Head of caudate nucleus (tissue), 42 donors: ENCODE data around the gene ULK4.
"Not testable (repeated sequence)": the region's sequence is repeated elsewhere in the genome, so short reads cannot be mapped to it uniquely, and the experiment has no call there.

Source experiments
- DNase-seq, 42 donors: peaks; one replicate each; pipeline versions ENCODE4 v3.0.0 to v3.0.0-alpha.2; 2020 to 2021; ENCODE audit warnings: mixed read lengths in 7 of 42
- intact Hi-C: fragments of 100-400 bp; cut with DNase I; formaldehyde crosslinking; loops from one replicate; pipeline ENCODE4 v1.15.0; 2022

Gene ULK4

DNA sequence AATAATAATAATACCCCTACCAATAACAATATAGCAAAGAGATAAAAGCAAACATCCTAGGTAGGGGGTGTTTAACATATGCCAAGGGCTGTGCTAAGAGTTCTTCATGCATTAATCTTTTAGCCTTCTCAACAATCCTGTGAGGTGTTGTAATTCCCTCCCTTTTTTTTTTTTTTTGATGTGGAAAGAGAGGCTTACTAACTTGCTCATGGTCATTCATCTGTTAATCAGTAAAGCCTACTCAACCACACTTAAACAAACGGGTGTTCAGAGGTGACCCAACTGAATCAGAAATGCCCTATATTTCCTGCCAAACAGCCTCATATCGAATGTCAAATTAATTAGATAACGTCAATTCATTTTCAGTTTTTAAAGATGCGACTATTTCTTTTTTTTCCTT lies 530.5 kb downstream of the ULK4 start:
- DNase-seq, result no peak
- intact Hi-C loops, result no loop called here

DNA sequence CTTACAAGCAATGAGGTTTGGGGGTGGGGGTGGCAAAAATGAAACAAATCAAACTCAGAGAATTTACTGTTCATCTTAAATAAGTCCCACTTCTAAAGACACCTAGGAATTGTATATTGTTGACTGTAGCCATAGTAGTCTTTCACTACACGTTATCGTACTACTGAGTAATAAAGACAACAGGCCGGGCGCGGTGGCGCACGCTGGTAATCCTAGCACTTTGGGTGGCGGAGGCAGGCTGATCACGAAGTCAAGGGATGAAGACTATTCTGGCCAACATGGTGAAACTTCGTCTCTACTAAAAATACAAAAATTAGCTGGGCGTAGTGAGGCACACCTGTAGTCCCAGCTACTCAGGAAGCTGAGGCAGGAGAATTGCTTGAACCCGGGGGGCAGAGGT lies 531.0 kb downstream of the ULK4 start:
- intact Hi-C loops, result no loop called here
- no peak for DNase-seq

DNA sequence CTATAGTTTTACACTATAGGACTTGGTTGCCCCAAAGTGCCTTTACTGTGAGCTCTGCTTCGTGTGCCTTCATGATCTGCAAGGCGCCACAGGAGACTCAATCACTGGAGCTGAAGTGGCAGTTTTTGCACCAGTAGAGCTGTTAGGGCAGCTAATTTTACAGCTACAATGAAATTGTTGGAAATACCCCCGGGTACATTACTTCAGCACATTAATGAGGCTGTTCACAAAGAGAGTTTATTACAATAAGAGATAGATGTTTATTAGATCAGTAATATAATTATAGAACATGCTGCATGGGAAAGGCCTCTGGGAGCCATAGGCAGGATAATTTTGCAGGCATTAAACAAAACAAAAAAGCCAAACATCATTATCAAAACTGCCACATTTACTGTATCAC lies 531.5 kb downstream of the ULK4 start:
- DNase-seq, result no peak
- intact Hi-C loops, result no loop called here

DNA sequence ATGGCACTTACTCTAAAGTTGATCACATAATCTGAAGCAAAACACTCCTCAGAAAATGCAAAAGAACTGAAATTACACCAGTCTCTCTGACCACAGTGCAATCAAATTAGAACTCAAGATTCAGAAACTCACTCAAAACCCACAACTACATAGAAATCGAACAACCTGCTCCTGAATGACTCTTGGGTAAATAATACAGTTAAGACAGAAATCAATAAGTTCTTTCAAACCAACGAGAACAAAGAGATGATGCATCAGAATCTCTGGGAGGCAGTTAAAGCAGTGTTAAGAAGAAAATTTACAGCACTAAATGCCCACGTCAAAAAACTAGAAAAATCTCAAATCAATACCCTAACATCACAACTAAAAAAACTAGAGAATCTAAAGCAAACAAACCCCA lies 535.4 kb downstream of the ULK4 start:
- intact Hi-C loops, result no loop called here
- no peak for DNase-seq

DNA sequence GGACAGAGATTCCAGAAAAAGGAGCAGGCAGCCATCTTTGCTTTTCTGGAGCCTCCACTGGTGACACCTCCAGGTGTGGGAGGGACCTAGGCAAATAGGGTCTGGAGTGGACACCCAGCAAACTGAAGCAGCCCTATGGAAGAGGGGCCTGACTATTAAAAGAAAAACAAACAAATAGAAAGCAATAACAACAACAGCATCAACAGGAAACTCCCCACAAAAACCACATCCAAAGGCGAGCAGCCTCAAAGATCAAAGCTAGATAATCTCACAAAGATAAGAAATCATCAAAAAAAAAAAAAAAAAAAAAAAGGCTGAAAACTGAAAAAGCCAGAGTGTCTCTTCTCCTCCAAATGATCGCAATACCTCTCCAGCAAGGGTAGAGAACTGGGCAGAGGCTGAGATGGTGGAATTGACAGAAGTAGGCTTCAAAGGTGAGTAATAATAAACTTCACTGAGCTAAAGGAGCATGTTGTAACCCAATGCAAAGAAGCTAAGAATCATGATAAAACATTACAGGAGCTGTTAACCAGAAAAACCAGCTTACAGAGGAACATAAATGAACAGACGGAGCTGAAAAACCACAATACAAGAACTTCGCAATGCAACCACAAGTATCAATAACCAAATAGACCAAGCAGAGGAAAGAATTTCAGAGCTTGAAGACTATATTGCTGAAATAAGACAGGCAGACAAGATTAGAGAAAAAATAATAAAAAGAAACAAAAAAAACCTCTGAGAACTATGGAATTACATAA lies 537.2 kb downstream of the ULK4 start:
- intact Hi-C loops, result no loop called here
- no peak for DNase-seq

DNA sequence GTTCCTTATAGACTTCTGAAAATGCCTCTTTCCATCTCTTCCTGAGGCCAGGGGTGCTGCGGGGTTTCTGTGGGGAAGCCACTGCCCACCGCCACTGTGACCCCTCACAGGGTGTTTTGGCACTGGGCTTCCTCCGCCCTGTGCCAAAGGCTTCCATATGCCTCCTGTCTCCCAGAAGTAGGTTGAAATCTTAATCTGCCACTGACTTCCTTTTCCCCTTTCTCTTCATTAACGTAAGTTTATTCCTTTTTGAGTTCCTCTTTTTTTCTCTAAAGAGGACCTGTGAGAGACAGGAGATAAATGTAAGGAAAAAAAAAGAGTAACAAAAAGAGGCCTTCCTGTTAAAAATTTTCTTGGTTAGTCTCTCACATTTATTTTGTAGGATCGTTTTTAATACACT lies 542.1 kb downstream of the ULK4 start:
- DNase-seq, result no peak
- intact Hi-C loops, result no loop called here

DNA sequence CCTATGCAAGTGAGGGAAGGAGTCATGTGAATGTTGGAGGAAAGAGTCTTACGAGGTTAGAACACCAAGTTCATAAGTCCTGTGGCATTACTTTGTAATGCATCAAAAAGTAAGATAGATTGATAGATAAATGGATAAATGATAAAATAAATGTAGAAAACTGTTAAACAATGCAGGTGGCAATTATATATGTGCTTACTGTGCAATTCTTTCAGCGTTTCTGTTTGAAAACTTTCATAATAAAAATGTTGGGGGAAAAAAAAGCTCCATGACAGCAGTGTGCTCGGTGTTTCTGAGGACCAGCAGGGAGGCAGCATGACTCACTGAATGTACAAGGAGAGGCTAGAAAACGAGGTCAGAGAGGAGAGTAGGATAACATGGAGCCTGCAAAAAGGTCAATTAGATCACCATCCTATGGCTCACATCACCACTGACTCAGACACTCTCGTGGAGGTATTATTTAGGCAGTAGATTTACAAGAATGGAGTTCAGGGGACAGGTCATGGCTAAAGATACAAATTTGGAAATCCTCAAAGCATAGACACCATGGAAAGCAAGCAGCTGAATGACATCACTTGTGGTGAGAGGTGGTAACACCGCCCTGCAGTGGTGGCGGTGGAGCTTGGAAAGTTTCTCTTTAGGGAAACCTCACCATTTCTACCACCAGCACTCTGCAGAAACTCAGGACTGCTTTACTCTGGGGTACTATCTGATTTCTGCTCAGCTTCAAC lies 542.8 kb downstream of the ULK4 start:
- intact Hi-C loops, result no loop called here
- DNase-seq, result no peak

DNA sequence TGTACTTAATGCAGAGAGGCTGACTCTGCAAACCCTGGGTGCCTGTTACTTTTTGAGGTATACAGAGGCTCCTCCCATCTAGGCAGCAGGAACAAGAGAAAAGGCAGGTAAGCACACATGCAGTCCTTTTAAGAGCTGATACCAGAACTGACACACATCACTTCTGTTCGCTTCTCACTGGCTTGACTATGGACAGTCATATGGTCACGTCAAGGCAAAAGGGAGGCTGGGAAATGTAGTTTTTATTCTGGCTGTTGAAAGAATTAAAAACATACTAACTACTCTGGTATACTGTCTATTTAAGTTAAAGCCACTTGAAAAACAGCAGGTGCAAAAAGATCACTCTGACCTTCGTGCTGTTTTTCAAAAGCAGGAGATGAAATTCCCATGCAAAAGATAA lies 544.3 kb downstream of the ULK4 start:
- intact Hi-C loops, result no loop called here

DNA sequence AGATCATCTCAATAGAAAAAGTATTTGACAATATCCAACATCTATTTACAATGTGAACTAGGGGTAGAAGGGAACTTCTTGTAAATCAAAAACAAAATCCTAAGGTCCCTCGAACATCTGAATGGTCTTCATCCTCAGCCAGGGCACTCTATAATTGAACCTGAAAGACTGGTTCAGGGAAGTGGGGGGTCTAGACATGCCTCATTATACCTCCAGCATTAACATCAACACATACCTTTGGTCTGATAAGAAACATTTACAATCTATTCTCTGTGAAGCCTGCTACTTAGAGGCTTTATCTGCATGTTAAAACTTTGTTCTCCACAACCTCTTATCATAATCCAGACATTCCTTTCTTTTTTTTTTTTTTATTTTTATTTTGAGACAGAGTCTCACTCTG lies 550.8 kb downstream of the ULK4 start:
- intact Hi-C loops, result no loop called here

More for the DNA sequence above, 544.3 kb downstream of the ULK4 start:
- no peak for DNase-seq

DNA sequence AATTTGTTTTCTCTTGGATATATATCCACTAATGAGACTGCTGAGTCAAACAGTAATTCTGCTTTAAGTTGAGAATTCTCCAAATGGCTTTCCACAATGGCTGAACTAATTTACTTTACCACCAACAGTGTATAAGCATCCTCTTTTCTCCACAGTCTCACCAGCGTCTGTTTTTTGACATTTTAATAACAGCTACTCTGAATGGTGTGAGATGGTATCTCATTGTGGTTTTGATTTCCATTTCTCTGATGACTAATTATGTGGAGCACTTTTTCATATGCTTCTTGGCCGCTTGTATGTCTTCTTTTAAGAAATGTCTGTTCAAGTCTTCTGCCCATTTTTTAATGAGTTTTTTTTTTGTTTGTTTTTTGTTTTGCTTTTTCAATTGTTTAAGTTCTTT lies 556.4 kb downstream of the ULK4 start:
- DNase-seq, result no peak
- intact Hi-C loops, result no loop called here

More for the DNA sequence above, 550.8 kb downstream of the ULK4 start:
- no peak for DNase-seq

DNA sequence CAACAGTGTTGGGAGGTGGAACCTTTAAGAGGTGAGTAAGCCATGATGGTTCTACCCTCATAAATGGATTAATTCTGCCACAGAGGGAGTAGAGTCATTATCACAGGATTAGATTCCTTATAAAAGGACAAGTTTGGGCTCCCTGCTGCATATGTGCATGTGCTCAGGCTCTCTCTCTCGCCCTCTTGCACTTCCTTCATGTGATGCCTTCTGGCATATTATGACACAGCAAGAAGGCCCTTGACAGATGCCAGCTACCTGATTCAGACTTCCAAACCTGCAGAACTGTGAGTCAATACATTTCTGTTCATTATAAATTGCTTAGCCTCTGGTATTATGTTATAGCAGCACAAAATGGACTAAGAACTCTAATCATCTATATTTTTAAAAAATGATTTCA lies 557.3 kb downstream of the ULK4 start:
- intact Hi-C loops, result no loop called here
- DNase-seq, result no peak

DNA sequence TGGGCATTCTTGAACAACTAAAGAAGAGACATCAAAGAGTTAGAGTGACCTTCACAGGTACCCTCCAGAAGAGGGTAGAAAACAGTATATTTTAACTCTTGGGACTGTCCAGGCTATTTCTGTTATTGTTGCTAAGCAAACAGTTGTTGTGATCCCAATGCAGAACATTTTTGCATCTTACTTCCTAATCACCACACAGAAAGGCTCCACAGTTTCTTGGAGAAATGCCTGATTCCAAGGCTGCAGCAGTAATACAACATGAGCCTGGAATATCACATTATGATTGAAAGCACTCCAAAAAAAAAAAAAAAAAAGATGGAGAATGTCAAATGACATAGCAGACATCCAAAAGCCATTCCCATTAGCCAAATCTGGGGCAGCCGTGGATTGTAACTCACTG lies 567.0 kb downstream of the ULK4 start:
- intact Hi-C loops, result no loop called here
- DNase-seq, result no peak

DNA sequence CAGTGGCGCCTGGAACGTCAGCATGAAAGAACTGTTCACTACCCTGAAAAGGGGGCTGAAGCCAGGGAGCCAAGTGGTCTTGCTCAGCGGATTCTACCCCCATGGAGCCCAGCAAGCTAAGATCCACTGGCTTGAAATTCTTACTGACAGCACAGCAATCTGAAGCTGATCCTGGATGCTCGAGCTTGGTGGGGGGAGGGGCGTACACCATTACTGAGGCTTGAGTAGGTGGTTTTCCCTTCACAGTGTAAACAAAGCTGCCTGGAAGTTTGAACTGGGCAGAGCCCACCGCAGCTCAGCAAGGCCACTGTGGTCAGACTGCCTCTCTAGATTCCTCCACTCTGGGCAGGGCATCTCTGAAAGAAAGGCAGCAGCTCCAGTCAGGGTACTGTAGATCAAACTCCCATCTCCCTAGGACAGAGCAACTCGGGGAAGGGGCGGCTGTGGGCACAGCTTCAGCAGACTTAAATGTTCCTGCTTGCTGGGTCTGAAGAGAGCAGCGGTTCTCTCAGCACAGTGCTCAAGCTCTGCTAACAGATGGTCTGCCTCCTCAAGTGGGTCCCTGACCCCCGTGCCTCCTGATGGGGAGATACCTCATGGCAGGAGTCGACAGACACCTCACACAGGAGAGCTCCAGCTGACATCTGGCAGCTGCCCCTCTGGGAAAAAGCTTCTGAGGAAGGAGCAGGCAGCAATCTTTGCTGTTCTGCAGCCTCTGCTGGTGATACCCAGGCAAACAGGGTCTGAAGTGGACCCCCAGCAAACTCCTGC lies 591.0 kb downstream of the ULK4 start:
- intact Hi-C loops, DNase-seq: not testable (repeated sequence)

DNA sequence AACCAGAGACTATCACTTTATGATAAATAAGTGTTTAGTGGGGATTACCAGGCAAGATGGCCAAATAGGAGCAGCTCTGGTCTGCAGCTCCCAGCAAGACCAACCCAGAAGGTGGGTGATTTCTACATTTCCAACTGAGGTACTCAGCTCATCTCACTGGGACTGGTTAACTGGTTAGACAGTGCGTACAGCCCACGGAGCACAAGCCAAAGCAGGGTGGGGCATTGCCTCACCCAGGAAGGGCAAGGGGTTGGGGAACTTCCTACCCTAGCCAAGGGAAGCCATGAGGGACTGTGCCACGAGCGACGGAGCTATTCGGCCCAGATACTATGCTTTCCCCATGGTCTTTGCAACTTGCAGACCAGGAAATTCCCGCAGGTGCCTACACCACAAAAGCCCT lies 591.6 kb downstream of the ULK4 start:
- intact Hi-C loops, result no loop called here

DNA sequence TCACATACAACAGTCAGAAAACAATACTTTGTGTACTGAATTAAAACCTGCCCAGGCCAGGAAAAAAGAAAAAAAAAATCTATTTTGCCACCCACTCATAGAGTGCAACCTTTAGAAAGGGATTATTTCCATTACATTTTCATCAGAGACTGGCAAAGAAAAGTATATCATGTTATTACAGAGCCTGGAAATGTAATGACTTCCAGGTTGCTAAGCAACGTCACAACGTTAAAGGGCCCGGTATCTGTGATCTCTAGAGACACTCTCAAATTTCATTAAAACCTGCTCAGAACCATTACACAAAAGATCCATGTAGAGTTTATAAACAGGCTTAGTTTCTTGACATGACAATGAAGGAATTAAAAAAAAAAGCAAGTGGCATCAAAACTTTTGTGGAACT lies 592.1 kb downstream of the ULK4 start:
- DNase-seq, result no peak

More for the DNA sequence above, 591.6 kb downstream of the ULK4 start:
- DNase-seq, result no peak

DNA sequence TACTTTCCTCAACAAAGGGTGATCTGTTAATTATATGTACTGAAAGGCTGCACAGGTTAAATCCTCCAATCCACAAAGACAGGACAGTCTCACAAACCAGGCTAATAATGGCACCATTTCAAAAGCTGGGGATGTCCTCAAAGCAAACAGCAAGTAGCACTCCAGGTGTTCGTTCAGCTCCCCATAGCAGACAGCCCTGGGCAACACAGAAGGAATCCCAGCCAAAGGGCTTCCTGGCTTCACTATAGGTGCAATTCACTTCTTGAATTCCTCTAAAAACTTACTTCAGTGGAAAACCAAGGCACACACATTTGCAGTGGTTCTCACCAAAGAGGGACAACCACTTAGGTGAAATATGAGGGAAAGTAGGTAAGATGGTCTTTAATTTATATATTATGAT lies 595.9 kb downstream of the ULK4 start:
- intact Hi-C loops, result no loop called here
- DNase-seq, result no peak

More for the DNA sequence above, 592.1 kb downstream of the ULK4 start:
- intact Hi-C loops, result no loop called here

DNA sequence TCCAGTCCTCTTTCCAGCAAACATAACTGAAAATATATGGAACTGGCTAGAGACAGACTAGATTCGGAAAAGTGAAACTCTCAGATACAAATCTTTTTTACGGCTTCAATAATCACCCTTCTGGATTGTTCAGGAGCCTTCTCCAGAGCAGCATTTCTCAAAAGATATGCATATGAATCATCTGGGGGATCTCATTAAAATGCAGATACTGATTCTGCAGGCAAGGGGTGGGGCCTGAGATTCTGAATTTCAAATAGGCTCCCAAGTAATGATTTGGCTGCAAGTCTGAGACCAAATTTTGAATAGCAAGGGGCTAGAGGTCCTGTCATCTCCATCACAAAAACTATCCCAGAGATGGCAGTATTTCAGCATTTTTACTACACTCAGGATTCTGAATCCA lies 597.2 kb downstream of the ULK4 start:
- intact Hi-C loops, result no loop called here
- DNase-seq, result peak in 15 of 42 donors; percentile 6 to 55 (median 28)

DNA sequence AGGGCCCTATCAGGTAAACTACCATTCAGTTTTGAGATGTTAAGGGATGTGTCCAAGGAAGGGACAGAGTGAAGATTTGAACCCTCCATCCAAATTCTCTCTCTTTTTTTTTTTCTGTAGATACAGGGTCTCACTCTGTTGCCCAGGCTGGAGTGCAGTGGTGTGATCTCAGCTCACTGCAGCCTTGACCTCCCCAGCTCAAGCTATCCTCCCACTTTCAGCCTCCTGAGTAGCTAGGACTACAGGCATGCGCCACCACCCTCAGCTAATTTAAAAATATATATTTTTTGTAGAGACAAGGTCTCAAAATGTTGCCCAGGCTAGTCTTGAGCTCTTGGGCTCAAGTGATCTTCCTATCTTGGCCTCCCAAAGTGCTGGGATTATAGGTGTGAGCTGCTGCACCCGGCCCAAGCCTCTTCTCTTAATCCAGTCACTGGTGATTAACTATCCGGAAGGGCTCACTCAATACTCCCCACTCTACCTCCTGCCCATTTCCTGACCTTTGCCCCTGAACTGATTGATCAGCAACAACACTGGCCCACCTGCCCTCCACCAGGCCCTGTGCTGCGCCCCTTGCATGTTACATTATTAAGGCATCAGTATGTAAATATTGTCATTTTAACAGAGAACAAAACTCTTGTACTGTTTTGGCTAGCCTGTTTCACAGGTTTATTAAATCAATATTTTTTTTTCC lies 597.9 kb downstream of the ULK4 start:
- DNase-seq, result no peak
- intact Hi-C loops, result no loop called here
